ENCODE measurements around the gene TET3.

TET3 gene

DNA sequence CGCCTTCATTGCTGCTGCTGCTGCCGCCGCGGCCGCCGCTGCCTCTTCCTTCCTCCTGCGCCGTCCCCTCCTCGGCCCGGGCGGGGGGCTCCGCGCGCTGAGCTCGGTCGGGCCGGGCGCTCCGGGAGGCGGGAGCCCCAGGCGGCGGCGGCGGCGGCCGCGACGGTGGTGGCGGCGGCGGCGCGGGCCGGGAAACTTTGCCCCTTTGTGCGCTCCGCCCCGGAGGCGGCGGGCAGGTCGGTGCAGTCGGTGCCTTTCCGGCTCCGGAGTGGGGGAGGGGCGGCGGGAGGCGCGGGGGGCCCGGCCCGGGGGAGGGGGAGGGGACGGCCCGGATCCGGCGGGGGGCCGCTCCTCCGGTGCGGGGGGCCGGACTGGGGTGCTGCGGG, 205 bp downstream of the TET3 start:
- Histone ChIP-seq H3K4me1 (ENCODE audit: control insufficient read depth in 1 of 2, insufficient read depth in 1 of 2, low read depth in 1 of 2, low read length in 1 of 2) (peaks cover 87 to 88% of the 10 kb centered on the region in 2 experiments), H3K9me3 (no peaks in the 10 kb centered on the region), H3K27me3 (no peaks in the 10 kb centered on the region), H3K4me3 (ENCODE audit: low read depth in 1 of 2, low read length in 1 of 2) (peak overlapping the region; percentile 35 to 70), H3K36me3 (peaks cover 16% of the 10 kb centered on the region), H3K27ac (peak overlapping the region; percentile 97)
- TF ChIP-seq, protein P1, sequence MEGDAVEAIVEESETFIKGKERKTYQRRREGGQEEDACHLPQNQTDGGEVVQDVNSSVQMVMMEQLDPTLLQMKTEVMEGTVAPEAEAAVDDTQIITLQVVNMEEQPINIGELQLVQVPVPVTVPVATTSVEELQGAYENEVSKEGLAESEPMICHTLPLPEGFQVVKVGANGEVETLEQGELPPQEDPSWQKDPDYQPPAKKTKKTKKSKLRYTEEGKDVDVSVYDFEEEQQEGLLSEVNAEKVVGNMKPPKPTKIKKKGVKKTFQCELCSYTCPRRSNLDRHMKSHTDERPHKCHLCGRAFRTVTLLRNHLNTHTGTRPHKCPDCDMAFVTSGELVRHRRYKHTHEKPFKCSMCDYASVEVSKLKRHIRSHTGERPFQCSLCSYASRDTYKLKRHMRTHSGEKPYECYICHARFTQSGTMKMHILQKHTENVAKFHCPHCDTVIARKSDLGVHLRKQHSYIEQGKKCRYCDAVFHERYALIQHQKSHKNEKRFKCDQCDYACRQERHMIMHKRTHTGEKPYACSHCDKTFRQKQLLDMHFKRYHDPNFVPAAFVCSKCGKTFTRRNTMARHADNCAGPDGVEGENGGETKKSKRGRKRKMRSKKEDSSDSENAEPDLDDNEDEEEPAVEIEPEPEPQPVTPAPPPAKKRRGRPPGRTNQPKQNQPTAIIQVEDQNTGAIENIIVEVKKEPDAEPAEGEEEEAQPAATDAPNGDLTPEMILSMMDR (IDR thresholded peaks at IDR 0.05) = no peak

DNA sequence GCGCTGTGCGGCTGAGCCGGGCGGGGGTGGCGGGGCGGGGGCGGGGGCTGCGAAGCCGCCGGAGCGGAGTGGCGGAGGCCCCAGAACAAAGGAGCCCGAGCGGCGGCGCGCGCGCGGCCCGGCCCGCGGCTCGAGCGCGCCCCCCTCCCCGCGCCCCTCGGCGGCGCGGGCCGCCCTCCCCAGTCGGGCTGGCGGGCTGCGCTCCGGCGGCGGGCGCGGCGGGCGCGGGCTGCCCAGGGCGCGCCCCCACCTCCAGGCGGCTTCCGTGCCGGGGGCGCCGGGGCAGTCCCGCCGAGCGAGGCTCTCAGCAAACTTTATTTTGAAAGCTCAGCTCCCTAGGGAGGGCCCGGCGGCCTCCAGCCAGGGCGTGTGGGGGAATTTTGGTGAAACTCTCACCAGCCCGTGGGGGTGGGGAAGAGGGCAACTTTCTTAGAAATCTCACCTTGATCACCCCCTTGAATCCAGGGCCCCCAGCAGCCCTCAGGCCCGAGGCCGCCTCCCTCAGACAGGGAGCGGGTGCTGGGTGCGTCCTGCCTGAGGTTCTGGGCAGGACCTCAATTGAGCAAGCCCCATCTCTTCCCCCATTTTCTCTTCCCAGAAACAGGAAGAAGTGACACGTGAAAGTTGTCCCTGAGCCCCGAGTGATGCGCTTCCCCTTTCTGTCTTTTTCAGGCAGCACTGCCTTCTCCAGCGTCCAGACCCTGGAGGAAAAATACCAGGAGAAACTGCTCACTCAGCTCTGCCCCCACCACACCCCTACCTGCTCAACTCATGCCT, 786 bp downstream of the TET3 start:
- peak overlapping the region; percentile 74 to 88 for H3K4me3 ChIP-seq (ENCODE audit: low read depth in 1 of 2, low read length in 1 of 2)
- H3K36me3 ChIP-seq = peaks cover 20% of the 10 kb centered on the region
- peaks cover 81 to 85% of the 10 kb centered on the region in 2 experiments for H3K4me1 ChIP-seq (ENCODE audit: control insufficient read depth in 1 of 2, insufficient read depth in 1 of 2, low read depth in 1 of 2, low read length in 1 of 2)
- H3K9me3 ChIP-seq = no peaks in the 10 kb centered on the region
- no peaks in the 10 kb centered on the region for H3K27me3 ChIP-seq
- H3K27ac ChIP-seq = peak overlapping the region; percentile 97
- TF ChIP-seq, protein P1 (IDR thresholded peaks at IDR 0.05) = peak; percentile 9

DNA sequence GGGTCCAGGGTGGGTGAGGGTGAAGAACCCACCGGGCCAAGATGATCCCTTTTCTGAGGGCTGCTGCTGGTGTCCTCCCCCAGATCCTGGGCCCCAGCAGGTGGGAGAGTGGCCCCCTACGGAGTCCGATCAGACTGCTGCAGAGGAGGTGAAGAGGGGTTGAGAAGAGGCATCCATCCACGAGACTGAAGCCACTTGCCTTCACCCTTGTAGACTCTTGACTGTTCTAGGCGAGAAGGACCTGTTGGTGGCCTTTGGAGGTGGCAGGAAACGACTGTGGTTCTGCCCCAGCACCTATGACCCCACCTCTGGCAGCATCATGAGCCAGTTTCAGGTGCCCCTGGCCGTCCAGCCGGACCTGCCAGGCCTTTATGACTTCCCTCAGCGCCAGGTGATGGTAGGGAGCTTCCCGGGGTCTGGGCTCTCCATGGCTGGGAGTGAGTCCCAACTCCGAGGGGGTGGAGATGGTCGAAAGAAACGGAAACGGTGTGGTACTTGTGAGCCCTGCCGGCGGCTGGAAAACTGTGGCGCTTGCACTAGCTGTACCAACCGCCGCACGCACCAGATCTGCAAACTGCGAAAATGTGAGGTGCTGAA, 1.5 kb downstream of the TET3 start:
- H3K27me3 ChIP-seq = no peaks in the 10 kb centered on the region
- peaks cover 27% of the 10 kb centered on the region for H3K36me3 ChIP-seq
- peak overlapping the region; percentile 74 to 88 for H3K4me3 ChIP-seq (ENCODE audit: low read depth in 1 of 2, low read length in 1 of 2)
- TF ChIP-seq, protein P1 (IDR thresholded peaks at IDR 0.05) = no peak
- peak overlapping the region; percentile 97 for H3K27ac ChIP-seq
- H3K4me1 ChIP-seq (ENCODE audit: control insufficient read depth in 1 of 2, insufficient read depth in 1 of 2, low read depth in 1 of 2, low read length in 1 of 2) = peaks cover 77 to 79% of the 10 kb centered on the region in 2 experiments
- no peaks in the 10 kb centered on the region for H3K9me3 ChIP-seq

DNA sequence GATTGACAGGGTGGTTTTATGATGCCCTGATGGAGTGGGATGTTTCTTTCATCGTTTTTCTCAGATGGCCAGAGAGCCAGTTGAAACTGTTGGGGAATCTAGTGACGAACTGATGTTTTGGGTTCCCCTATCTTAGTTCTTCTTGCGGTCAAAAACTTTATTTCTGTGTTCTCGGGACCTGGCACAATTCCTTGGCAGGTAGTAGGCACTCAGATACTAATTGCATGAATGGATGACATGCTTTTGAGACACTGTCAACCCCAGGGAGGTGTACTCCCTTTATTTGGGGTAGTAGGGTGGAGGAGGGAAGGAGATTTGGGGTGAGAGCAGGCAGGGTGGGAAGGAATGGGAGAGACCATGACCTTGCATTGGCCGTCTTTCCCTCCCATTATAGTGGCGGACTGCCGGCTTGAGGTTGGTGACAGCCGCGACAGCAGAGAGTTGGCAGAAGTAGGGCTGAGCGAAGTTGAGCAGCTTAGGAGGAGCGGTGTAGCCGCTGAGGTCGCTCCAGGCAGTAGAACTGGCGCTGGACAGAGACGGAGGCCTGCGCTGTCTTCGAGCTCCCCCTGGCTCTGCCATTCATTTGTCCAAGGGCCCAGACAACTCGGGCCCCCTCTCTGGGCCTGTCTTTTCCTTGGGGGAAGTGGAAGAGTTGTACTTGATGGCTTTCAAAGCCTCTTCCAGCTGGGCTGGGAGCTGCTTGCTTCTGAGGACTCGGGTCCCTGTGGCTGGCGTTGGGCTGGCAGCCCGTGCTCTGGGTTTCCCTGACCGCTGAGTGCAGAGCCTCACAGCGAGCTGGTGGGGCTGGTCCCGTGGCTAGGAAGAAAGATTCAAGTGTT, 2.6 kb downstream of the TET3 start:
- Histone ChIP-seq H3K4me3 (ENCODE audit: low read depth in 1 of 2, low read length in 1 of 2) (peak overlapping the region; percentile 74 to 88), H3K9me3 (no peaks in the 10 kb centered on the region), H3K36me3 (peaks cover 27% of the 10 kb centered on the region), H3K27me3 (no peaks in the 10 kb centered on the region), H3K4me1 (ENCODE audit: control insufficient read depth in 1 of 2, insufficient read depth in 1 of 2, low read depth in 1 of 2, low read length in 1 of 2) (peaks cover 77% of the 10 kb centered on the region in 2 experiments), H3K27ac (peak overlapping the region; percentile 97)
- TF ChIP-seq, protein P1 (IDR thresholded peaks at IDR 0.05) = no peak

DNA sequence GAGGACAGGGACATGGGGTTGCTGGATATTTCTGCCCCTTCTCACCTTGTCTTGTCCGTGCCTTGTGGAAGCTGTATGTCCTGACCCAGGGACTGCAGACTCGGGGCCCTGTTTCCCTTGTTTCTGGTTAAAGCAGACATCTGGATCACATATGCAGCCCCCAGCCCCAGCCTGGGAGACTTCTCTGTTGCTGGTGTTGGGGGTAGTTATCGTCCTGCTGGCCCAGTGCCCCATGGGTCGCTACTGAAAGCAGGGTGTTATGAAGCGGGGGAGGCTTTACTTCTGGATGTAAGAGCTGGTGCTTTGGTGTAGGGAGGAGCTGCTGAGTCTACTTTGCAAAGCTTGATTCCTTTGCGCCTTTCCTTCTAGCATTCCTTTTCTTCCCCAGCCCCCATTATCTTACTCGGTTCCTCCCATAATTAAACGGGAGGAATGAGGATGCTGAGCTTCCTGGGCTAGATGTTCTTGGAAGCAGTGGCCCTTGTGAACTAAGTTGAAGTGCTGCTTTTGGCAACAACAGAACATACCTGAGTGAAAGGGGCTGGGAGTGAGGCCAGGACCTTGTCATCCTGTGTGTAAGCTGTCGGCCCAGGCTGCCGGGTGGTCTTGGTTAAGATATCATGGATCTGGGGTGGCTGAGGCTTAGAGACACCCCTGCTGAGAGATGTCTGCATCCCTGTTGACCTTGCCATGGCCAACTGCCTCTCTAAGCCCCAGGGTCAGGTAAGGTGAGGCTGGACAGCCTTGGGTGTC, 3.4 kb downstream of the TET3 start:
- H3K27ac ChIP-seq = peak overlapping the region; percentile 97
- H3K4me3 ChIP-seq (ENCODE audit: low read depth in 1 of 2, low read length in 1 of 2) = peak overlapping the region; percentile 74 to 88
- peaks cover 72 to 77% of the 10 kb centered on the region in 2 experiments for H3K4me1 ChIP-seq (ENCODE audit: control insufficient read depth in 1 of 2, insufficient read depth in 1 of 2, low read depth in 1 of 2, low read length in 1 of 2)
- H3K9me3 ChIP-seq = no peaks in the 10 kb centered on the region
- TF ChIP-seq, protein P1 (IDR thresholded peaks at IDR 0.05) = no peak
- H3K36me3 ChIP-seq = peaks cover 30% of the 10 kb centered on the region
- H3K27me3 ChIP-seq = no peaks in the 10 kb centered on the region

Data from neutrophil (primary cell).